ENCODE measurements around the gene RASGRP2.

DNA sequence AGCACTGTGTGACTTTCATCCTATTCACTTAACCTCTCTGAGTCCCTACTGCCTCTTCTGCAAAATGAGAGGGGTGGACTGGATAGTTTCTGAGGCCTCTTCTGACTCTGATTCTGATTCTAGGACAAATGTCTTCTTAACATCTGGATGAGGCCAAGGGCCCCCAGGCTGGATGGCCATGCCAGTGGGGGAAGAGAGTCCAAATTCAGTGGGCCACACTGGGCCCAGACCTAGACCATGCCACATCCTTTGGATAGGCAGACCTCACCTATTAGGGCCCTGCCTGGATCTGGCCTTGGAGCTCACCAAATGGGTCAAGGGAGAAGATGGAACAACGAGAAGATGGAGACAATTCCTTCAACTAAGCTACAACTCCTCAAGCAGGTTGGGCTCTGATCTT is 45.5 kb downstream of the RASGRP2 start:
- TF ChIP-seq POLR2A (IDR thresholded peaks at IDR 0.05; ENCODE audit: control extremely low read depth in 1 of 2, low read depth in 2 of 2, low read length in 2 of 2) (no peak), RAD21 (IDR thresholded peaks at IDR 0.05 in 1 of 2, conservative IDR thresholded peaks at IDR 0.05 in 1 of 2; ENCODE audit: low read depth in 2 of 2, low read length in 2 of 2) (no peak), CTCF (IDR thresholded peaks at IDR 0.05; ENCODE audit: control extremely low read depth in 1 of 3, insufficient read depth in 1 of 3, low read depth in 1 of 3, low read length in 3 of 3) (no peak), BRCA1 (IDR thresholded peaks at IDR 0.05; ENCODE audit: low read depth, low read length) (no peak), EZH2 (IDR thresholded peaks at IDR 0.05; ENCODE audit: low read depth, low read length, severe bottlenecking) (no peak), TEAD4 (IDR thresholded peaks at IDR 0.05; ENCODE audit: low read depth, low read length) (no peak), EP300 (IDR thresholded peaks at IDR 0.05; ENCODE audit: borderline replicate concordance in 1 of 2, low read depth in 2 of 2, low read length in 2 of 2) (no peak), TAF1 (IDR thresholded peaks at IDR 0.05; ENCODE audit: low read depth, low read length) (no peak), SIRT6 (IDR thresholded peaks at IDR 0.05; ENCODE audit: low read length) (no peak), YY1 (IDR thresholded peaks at IDR 0.05; ENCODE audit: low read depth, low read length) (no peak), SP1 (IDR thresholded peaks at IDR 0.05; ENCODE audit: low read depth, low read length) (no peak), CHD2 (IDR thresholded peaks at IDR 0.05; ENCODE audit: low read length) (no peak)
- TF ChIP-seq, protein P1, sequence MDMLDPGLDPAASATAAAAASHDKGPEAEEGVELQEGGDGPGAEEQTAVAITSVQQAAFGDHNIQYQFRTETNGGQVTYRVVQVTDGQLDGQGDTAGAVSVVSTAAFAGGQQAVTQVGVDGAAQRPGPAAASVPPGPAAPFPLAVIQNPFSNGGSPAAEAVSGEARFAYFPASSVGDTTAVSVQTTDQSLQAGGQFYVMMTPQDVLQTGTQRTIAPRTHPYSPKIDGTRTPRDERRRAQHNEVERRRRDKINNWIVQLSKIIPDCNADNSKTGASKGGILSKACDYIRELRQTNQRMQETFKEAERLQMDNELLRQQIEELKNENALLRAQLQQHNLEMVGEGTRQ (IDR thresholded peaks at IDR 0.05; ENCODE audit: low read length): no peak
